T-helper 2 cell (primary cell): ENCODE results near the gene PPOX.

Experiments
- DNase-seq, 5 experiments: peaks; one replicate each; pipeline versions ENCODE4 v3.0.0 to v3.0.0-alpha.2; 2012 to 2022

The PPOX gene

DNA sequence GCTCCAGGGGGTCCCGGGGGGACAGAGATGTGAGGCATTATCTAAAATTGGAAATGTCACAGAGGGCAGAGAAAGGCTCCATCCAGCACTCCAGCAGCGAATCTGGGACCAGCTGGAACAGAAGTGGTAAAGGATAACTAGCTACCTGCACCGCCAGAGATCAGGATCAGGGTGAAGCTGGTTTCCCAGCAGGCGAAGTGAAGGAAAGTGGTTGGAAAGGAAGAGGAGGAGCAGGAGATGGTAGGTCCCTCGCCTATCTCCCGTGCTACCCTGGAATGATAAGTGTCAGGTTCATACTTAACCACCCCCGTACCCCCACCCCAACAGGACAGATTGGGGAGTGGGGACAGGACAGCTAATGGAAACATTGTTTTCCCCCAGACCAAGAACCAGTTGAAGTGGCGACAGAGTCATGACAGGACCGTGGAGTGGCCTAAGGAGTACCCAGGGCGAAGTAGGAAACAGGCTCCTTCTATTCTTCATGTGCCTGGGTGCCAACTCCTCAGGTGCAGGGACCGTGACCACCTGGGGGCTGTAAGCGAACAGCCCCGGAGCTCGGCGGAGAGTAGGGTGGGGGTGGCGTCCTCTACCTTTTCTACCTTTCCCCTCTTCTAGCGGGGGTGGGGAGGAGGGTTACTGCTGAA lies 10.4 kb downstream of the PPOX start:
- no peak for DNase-seq

DNA sequence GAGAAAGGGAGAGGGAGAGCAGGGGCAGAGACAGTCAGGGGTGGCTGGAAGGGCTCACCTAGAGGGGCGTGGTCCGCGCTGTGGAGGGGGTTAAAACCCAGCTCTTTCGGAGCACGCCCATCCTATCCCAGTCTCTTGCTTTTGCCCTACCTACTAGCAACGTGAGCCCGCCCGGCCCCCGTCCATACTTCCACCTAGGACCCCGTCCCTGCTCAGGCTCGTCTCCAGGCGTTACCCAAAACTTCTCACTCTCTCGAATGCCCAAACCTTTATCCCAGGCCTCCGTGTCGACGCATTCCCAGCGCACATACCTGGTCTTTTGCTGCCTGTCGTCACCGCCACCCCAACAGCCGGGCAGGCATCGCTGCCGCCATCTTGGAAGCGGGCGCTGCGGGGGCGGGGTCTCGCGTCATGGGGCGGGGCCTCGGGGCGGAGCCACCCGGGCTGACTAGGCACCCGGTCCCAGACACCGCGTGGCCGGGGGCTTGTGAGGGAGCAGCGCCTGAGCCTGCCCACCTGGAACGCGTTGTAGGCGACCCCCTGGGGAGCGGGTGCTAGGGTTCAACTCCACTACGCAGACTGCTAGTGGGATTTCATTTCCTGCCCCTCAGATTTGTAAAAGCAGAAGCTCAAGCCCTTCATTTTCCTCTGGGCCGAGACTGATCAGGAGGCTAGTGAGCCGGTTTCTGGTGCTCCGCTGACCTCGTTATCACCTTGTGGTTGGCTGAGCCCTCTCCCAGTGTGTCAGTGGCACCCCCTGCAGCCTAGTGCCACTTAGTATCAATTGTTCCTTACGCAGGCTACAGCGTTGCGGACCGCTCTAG lies 11.1 kb downstream of the PPOX start, which contains the start of gene B4GALT3:
B4GALT3 (minus strand) TSS at position 396 of the 824 bp plus-strand sequence. CDS start 1,447 bp downstream, outside the sequence.
- peak; percentile 84 to 95 (median 88) for DNase-seq

DNA sequence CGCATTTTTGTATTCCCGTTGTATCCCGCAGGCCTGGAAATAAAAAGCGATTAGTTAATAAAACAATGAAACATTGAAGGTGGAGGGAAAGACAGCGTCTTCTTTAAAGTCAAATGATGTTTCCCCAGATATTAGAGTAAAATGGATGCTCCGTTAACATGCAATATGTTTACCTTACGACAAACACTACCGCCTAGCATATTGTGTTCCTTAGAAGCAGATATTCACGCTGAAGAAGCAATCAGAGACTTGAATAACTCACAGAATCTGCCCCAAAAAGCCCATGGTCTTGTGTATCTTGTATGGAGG lies 11.7 kb downstream of the PPOX start:
- DNase-seq = no peak

DNA sequence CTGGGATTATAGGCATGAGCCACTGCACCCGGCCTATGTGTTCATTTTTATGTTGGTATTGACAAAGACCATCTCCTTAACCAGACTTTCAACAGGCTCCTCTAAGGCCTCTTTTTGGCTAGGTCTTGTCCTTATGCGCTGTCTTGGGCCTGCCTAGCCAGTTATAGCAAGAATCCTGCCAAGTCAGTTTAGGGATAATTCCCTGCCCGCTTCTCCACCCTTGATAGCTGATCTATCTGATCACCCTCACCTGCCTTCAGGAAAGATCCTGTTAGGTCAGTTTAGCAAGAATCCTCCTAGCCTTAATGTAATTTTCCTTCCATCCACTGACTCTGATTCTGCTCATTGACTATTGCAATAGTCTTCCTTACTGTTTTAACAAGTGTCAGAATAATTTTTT lies 13.5 kb downstream of the PPOX start:
- no peak for DNase-seq

DNA sequence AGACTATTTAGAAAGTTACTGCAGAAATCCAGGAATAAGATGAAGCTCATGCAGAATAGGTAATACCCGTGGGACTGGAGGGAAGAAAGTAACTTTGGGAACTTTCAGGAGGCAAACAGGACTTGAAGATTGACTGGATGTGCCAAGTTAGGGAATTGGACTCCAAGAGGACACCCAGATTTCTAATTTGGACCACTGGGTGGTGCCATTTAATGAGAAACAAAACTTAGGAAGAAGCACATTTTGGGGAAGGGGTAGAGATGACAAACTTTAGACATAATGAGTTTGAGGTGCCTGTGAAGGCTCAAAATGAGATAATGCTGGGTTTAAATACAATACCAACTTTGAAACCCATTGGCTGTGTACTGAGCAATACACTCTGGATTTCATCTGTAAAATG lies 14.4 kb downstream of the PPOX start:
- no peak for DNase-seq

DNA sequence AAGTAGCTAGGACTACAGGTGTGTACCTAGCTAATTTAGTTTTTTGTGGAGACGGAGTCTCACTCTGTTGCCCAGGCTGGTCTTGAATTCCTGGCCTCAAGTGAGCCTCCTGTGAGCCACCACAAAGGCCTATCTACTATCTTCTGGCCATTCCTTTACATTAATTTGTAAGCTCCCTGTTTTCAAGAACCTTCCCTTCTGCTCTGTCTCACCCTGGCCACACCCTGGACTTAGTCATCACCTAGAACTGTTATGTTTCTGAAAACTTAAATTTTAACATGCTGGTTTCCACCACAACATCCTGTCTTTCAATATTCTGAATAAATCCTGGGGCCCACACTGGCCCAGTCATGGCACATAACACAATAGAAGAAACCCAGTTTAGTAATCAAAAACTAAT lies 16.0 kb downstream of the PPOX start:
- peak in 3 of 5 experiments; percentile 37 to 92 (median 39) for DNase-seq

DNA sequence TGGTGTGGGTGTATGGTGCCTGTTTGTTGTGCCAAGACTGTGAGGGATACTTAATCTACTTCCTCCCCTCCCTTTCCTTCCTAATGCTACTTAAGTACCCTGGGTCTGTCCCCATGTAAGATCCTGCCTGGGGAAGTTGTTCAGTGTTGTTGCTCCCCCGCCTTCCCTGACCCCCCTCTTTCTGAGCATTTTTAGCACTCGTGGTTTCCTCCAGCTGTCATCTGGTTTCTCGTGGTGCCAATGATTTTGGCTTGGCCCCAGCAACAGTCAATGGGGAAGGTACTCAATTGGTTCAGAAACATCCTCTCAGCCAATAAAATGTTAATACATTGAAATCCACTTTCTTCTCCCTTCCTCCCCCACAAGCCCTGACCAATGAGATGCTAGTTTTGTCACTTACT lies 19.1 kb downstream of the PPOX start:
- peak in 4 of 5 experiments; percentile 28 to 96 (median 74) for DNase-seq

DNA sequence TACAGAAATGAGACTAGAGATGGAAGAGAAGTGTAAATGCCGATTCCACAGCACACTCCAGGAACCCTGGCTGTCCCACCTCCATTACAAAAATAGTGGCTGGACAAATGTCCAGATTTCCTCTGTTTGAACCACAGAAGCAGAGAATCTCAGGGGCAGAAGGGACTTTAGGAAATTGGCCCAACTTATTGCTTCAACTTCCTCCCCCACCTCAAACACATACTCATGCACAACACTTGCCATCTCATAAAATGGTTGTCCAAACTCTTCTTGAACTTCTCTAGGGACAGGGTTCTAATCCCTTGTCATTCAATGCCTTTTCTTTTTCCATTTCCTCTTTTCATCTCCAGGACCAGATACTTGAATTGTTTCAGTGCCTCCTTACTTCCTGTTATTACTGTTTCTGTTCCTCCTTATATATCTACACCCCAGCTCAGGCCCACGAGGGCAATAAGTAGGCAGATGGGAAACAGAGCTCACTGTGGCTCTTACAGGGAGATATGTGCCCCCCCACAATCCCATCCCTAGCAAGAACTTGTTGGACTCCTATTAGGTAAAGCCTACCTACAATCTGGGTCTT lies 19.6 kb downstream of the PPOX start:
- DNase-seq = no peak

DNA sequence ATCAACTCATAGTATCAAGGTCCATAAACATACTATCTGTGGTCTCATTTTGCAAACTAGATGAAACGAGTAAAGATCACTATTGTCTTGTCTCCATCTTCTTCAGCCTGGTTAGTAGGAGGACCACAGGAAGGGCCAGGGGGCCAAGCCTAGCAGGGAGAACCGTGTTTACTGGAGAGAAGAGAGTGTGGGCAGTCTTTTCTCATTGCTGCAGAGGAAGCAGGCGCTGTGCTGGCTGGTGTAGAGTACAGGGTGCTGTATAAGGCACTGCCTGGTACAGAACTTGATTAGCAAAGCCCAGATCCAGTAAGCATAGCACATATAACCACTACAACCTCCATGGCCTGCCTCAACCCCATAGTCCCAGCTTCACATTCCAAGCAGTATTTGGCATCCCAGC lies 21.1 kb downstream of the PPOX start:
- no peak for DNase-seq

DNA sequence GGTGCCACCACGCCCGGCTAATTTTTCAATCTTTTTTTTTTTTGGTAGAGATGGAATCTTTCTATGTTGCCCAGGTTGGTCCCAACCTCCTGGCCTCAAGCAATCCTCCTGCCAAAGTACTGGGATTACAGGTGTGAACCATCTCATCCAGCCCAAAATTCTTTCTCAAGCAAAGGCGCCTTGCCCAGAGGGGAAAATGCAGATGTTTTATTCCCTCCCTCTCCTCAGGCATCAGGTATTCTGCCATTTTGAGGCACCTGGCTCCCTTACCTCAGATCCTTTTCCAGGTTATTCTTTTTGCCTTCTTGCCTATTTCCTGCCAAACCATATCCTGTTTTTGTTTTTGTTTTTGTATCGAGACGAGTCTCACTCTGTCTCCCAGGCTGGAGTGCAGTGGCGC lies 22.2 kb downstream of the PPOX start:
- no peak for DNase-seq

DNA sequence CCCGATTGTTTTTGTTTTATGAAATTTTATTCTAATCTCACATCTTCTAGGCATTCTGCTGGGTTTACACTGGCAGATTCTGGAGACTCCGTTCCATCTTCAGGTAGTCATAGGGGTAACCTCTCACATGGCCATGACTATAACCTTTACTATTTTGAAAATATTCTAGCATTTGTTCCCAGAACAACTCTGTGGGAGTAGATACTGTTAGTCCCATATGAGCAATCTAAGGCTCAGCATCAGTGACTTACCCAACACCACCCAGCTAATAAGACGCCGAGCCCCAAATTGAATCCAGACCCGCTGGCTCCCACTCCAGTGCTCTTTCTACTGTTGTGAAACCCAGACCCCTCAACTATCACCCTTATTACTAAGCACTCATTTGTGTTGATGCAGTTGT lies 22.8 kb downstream of the PPOX start:
- no peak for DNase-seq

DNA sequence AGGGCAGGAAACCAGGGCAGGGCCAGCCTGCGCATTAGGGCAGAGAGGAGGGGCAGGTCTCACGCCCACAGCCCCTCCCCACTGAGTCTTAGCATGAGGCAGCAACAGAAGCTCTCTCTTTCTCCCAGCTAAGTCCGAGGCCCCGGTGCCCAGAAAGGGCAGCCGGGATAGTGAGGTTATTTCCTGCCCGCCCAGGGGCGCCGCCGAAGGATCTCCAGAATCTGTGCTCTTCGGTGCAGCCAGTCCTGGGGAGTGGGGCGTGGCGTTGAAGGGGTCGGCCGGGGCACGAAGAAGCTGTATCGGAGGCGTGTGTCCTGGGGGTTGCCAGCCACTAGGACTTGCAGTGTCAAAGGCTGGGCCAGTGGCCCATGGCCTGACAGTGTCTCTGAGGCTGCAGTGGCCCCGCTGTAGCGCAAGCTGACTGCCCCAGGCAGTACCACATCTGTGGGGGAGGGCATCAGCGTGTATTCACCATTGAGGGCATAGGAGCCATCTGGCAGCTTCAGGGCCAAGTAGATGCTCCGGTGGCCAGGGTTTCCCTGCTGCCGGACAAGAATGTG lies 24.8 kb downstream of the PPOX start:
- DNase-seq = no peak

DNA sequence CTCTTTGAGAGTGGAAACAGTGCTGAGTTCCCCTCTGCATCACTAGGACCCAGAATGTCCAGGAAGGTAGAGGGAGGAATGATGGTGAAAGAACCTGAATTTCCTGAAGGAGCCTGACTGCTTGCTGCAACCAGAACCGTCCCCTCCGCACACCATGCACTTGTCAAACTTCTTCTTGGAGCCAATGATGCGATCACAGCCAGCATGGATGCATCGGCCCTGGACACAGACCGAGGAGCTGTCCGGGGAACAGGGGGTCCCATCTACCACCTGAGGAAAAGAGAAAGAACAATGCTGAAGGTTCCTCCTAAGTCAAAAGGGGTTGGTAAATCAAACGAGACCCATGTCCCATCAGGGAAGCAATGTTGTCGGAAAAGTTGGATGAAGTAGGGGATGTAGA lies 25.7 kb downstream of the PPOX start:
- DNase-seq = no peak

DNA sequence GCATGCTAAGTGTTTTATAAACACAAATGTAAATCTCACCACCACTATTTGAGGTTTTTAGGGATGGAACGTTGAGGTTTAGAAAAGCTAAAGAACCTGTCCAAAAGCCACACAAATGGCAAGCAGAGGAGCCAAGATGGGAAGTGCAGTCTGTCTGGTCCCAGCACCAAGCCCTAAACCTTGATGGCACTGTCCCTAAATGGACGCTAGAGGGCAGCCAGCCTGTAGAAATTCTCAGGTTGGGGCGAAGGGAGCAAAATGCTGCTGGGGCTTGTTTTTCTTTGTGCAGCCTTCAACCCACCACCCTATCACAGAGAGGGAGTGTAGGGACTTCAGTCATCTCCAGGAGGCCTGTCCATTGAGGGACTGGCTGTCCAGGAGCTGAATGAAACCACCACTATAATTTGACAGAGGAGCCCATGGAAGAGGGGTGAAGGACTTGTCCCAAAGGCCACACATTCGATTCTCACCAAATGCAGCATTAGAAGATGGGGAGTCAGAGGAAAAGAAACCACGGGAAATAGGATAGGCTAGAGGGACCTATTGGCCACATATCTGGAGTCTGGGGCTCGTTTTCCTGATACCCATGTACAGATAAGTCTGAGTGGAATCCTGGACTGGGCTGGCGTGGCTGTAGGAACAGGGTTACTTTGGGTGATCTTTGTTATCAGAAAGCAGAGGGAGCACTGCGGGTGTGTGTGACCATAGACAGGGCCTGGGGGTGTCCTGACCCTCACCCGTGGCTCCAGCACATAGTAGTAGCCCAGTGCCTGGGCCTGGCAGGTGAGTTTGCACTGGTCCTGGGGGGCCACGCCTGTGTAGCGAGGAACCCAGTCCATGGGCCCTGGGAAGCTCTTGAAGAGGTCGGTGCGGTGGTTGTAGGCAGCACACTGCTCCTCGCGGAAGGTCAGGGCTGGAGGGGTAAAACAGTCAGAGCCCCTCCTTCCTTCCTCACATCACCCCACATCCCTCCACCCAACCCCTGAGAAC lies 26.5 kb downstream of the PPOX start:
- peak in 4 of 5 experiments; percentile 41 to 82 (median 48) for DNase-seq

DNA sequence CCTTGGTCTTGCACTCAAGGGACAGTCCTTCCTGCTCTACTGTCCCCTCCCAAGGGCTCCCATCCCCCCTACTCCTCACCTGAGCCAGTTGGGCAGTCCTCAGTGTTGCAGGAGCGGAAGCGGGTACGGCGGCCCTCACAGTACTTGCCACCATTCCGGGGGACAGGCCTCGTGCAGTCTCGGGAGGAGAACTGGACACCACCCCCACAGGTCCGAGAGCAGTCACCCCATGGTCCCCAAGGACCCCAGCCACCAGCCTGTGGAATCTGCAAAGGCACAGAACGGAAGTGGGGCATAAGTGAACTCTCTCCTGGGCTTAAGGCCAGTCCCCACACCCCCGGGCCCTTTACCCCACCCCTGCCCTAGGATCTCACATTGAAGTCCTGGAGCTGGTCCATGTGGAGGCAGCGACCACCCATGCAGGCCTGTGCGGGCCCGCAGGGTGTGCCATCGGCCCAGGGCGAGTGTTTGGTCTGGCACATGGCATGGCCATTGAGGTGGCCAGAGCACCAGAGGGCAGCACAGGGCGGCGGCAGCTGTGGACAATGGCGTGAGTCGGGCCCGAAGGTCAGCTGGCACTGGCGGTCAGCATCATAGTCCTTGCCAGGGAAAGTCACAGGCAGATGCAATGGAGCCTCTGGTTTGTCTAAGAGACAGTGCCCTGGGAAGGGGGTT lies 27.5 kb downstream of the PPOX start:
- DNase-seq = no peak

DNA sequence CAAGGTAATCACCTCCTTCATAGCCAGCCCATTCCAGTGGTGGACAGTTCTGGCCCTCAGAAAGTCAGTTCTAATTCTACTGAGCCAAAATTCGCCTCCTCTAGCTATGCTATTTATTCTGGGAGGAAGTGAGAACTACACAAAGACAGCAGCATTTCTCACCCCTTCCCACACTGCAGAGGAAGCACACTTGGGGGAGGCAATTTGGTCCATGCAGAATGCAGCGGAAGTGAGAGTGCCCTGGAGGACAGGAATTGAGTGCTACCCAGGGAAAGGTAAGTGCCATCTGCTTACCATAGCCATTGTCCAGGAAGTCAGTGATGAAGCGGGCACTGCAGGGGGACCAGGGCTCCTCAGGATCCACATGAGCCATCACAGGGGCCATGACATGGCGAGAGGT lies 28.9 kb downstream of the PPOX start:
- no peak for DNase-seq

DNA sequence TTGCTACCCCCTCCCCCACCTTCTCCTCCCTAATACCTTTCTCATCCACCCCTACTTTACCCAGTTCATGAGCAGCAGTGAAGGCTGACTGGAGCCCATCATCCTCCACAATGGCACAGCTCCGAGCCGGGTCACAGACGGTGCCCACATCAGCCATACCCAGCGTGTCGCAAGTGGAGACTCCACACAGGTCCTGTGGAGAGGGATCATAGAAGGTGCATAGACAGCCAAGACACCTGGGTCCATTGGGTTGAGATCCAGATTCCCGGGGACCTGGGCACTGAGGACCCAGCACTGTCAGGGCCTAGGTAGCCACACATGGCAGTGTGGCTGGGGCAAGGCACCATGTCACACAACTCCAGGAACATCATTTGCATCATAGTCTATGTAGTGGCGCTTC lies 29.9 kb downstream of the PPOX start:
- no peak for DNase-seq

DNA sequence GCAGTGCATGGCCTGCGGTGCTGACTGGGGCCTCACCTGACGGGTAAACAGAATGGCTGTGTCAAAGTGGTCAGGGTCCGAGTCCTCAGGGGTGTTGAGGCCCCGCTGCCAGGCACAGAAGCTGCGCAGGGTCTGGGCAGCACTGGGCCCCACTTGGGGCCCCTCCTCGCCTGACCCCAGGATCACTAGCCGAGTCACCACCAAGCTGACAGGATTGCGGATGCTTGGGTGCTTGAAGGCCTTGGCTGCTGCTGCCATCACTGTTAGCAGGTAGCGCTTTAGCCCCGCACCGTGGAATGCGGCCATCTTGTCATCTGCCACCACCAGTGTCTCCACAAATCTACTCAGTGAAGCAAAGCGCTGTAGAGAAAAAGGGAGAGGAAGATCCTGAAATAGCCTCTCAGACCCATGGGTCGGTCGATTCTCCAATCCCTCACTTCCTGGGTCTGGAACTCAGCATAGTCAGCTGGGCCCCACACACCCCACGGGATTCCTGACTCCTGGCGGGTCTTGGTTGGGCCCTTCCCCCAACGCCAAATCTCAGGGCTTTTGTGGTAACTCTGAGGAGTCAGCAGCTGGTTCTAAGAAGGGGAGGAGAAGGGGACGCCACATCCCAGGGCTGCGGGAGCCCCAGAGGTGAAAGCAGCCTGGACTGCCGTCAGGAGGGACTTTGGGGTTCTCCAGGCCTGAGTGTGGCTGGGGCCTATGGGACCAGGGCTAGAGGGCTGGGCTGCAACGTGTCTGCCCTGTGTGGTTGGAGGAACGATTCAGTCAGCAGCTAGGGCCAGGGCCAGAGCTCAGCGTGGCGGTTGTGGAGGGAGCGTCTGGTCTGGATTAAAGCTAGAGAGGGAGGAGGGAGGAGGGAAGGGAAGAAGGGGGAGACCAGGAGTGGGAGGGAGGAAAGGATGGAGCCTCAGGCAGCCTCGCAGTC lies 30.6 kb downstream of the PPOX start:
- no peak for DNase-seq

DNA sequence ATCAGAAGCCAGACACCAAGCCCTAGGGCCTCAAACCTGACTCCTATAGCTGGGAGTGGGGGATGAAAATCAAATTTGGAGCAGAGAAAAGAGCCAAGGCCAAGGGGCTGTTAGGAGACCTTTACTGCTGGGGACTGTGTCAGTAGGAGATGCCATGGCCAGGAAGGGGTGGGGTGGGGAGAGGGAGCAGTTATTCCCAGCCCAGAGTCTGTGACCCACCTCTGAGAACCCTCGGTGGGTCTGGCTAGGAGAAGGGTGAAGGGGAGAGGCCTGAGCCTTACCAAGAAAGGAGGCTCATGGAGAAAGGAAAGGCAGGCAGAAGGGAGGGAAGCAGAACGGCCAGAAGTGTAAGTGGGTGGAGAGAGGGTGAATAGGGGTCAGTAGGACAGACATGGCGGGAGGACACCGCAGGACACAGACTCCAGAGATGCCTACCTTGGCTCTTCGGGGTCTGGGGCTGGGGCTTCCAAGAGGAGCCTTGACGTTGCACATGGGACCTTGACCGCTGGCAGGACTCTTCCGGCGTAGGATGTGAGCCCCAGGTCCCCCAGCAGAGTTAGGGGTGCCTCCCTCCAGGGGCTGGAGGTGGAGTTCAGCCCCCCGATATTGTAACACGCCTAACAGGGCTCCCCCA lies 31.5 kb downstream of the PPOX start:
- DNase-seq = no peak

DNA sequence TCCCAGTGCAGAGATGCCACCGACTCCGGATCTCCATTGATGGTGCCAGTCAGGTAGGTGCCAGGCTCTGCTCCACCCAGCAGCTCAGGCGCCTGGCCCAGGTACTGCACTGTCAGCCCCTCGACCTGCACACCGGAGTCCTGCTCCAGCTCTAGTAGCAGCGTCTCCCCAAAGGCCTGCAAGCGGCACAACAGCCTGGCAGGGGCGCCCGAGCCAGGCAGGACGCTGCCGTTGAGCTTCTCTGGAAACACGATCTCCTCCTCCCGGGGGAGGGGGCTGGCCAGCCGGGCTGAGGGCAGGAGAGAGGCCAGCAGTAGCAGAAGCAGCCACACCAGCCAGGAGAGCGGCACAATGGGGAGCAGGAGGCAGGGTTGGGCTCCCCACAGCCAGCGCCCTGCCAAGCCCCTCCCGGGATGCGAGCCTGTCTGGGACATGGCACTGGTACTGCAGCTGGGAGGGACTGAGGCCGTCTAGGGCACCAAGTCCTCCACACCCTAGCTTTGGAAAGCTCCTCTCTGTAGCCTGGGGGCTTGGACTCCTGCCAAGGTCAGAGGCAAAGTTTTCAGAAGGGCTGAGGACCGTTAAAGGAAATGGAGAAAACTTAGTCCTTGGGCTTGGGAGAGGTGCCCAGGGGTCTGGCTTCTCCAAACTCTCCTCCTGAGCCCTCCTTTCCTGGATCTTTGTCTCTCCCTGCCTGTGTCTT lies 32.1 kb downstream of the PPOX start:
- DNase-seq = no peak
